DMS 273 (cell line): ENCODE measurements around the gene TMEM252.

Experiments
- DNase-seq: peaks from one replicate; lab custom pipeline; 2025; ENCODE audit not compliant: unreplicated experiment; lab: John Stamatoyannopoulos, UW

The TMEM252 gene

DNA sequence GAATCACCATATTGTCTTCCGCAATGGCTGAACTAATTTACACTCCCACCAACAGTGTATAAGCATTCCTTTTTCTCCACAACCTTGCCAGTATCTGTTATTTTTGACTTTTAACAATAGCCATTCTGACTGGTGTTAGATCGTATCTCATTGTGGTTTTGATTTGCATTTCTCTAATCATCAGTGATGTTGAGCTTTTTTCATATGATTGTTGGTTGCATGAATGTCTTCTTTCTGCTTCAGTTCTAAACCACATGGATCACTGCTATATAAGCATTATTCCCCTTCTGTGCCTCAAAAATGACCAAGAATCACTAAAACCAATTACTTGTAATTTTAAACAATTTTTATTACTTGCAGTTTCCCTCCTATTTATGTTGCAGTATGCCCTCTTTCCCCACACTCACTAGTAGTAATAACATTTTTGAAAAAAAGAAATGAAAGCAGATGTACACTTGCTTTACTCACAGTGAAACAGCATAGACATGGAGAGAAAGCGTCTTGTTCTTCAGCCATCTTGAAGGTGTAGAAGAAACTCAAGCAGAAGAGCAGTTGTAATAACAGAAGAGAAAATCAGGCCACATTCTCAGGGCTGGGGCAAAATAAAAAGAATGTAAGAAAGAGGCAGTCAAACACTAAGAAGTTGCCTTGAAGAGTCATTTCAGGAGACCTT lies 4.5 kb upstream of the TMEM252 start:
- DNase-seq = no peak

DNA sequence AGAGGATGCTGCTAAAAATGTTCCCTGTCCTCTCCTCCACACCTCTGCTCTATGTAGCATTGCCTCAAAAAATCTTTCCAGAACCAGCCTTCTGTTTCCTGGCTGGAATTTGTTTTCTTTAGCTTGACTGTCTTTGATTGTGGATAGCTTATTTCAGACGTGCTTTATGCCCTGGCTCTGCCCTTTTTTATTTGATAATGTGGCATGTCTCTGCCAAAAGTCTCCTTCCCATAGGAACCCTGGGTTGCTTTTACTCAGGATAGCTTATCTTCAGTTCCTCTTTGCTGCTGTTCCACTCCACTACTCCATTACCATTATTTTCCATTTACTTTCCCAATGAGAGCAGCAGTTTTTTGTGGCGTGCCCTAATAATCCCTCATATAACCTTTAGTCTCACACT lies 885 bp upstream of the TMEM252 start:
- DNase-seq = no peak

DNA sequence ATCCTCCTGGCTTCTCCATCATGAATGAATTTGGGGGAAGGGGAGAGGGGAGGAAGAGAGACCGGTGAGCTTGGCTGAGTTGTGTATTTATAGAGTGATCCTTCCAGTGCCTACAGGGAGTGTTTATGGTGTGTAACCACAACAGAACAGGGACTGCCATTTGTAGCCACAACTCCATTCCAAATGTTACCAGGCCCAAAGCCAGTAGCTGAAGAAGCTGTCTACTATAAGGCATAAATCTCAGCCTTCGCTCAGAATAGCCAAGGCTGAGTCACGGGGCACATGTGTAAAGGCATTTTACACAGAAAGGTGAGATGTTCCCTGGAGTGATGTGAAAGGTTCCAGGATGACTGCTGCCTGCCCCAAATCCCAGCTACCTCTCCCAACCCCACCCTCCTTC lies 2.5 kb downstream of the TMEM252 start:
- DNase-seq = no peak

- DNase-seq = no peak
Measured at GRCh38 chr9:68537616-68537880, 3.1 kb downstream of the TMEM252 start.

DNA sequence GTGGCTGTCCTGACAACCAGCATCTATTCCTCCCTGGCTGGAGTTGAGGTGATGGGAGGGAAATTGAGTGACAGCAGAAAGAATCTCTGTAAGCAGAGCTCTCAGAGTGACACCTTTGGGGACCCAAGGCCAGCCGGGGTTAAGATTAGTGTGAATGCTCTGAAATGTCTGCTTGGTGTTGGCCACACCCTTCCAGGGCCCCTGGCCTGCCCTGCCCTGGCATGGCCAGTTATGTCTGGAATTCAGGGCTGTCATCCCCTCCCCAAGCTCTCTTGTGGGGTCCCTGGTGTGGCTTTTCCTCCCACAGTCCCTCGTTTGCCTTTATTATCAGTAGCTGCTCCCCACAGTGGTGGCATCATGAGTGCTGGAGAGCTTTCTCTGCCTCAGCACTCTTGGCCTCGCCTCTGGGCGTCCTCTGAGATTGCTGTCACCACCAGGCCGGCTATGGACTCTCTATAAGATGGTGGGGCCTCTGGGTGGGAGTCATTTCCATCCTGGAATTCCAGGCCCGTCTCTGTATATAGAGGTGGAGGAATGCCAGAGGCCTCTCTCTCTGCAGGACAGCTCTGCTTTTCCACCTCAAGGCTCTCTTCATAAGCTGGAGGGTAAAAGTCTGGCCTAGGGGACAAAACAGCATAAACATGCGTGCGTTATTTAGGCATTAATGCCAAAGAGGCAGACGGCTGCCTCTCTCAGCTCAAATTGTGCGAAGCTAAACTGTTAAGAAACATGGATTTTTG lies 3.6 kb downstream of the TMEM252 start:
- no peak for DNase-seq

GRCh38 chr9:68533678-68534077 lies 7.0 kb downstream of the TMEM252 start:
- DNase-seq = peak; percentile 6

DNA sequence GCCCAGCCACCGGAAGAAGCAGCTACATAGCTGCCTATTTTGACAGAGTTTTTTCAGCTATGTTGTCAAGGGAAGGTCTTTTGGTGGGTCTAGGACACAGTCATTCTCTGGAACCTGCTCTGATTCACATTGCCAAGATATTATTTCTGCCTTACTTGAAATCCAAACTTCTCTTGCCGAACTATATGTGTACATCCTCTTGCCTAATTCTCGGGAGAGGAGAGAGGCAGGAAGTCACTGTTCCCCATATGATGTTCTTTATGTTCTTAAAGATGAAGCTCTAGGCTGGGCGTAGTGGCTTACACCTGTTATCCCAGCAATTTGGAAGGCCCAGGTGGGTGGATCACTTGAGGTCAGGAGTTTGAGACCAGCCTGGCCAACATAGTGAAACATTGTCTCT lies 8.6 kb downstream of the TMEM252 start:
- DNase-seq = no peak

DNA sequence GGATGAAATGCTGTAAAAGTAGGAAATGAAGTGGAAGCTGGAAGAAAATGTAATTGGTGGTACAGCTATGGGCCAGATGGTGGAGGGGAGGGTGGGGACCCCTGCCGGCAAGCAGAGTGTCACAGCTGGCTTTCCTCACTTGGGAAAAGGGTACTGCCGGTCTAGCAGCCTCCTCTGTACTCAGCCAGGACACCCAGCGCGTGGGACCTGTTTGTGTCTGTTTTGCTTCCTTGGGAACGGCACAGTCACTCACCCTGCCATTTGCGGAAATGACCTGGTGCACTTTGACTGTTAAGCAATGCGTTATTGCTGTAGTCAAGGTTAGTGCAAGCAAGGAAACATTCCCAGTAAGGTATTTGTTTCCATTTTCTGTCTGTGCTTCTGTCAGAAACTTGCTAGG lies 10.1 kb downstream of the TMEM252 start:
- DNase-seq = peak; percentile 65

GRCh38 chr9:68523367-68523936 lies 17.2 kb downstream of the TMEM252 start:
- no peak for DNase-seq

DNA sequence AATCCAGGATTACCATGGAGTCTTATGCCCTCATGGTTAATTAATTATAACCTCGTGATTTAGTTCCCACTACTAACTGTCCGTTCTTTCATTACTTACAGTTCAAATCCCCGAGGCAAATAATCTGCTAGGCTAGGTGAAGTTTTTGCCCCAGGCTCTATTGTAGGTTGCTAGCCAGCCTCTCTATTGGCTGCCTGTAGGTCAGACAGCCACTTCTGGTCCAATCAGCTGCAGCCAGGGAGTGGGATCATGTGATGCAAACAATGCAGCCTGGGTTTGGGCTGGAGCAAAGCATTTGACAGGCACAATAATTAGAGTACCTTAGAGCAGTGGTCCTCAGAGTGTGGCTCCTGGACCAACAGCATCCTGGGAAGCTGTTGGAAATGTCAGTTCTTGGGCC lies 17.7 kb downstream of the TMEM252 start:
- no peak for DNase-seq

GRCh38 chr9:68522131-68522530 lies 18.6 kb downstream of the TMEM252 start:
- no peak for DNase-seq

DNA sequence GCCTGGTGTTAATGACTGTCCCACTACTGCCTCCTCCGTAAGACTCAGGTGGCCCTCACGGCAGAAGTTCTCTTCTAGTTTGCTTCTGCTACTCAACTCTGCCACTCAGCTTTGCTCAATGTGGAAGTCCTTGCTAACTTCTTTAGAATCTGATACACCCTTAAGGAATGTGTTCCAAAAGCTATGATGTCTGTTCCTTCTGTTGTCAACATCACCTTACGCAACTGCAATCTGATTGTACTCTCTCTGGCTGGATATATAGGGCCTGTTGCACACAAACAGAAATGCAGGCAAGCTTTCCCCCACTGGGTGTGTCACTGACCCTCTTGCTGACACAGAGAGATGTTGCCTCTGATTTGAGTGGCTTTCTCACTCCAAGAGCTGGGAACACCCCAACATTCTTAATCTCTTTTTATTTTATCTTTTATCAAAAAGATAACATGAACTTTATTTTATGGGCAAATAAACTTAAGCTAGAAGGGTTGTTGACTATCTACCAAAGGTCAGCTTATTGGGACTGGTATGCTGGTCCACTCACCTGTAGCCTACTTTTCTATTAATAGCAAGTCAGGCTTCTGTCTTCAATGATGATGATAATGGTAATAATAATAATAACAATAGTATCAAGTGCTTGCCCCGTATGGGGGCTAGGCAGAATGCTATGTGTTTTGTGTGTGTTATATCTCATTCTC lies 25.2 kb downstream of the TMEM252 start:
- no peak for DNase-seq

GRCh38 chr9:68513981-68514380 lies 26.7 kb downstream of the TMEM252 start:
- no peak for DNase-seq

DNA sequence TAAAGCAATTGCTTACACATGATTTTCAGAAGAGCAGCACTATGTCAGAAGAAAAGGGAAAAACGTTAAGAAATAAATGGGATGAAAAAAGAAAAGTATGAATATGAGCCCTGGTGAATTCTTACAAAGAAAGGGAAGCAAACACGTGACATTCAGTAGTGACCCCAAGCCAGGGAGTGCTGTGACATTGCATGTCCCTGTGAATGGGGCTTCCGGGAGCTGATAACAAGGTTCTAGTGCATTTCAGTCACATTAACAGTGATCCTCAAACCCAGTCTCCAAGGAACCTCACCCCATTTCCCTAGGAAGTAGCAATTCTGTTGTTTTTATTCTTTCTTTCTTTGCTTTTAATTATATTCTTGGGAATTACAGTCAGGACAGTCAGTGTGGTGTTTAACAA lies 27.3 kb downstream of the TMEM252 start:
- no peak for DNase-seq

DNA sequence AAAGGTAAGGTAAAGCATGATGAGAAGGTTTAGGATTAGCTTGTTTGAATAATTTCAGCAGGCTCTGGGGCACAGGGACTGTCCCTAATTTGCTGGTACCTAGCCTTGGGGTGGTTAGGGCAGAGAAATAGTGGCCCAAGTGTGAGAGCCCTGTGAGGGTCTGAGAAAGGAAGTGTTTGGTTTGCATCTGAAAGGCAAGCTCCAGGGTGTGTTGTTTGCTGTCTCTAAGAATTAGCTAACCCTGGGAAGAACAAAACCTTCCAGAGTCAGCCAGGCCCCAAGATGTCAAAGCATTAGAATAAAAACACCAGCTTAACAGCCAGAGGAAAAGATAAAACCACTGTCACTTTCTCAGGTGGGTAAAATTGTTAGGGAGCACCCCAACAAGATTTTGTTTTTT lies 31.0 kb downstream of the TMEM252 start:
- no peak for DNase-seq

GRCh38 chr9:68508547-68508946 lies 32.1 kb downstream of the TMEM252 start:
- DNase-seq = no peak

DNA sequence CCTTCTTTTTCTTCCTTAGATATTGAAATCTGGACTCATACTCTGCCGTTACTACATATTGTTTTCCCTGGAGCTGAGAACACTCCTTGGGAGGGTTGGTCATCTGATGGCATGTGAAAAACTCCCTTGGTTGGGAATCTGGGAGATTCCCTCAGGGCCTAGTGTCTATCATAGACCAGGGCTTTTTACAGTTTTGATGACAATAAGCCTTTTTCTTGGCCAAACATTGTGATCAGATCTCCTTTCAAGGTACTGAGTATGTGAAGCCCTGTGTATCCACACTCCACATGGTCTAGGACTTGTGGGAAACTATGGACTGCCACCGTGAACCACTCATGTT lies 32.9 kb downstream of the TMEM252 start:
- no peak for DNase-seq

- peak; percentile 36 for DNase-seq
Measured at GRCh38 chr9:68507130-68507805, 33.4 kb downstream of the TMEM252 start.

GRCh38 chr9:68506551-68506950 lies 34.1 kb downstream of the TMEM252 start:
- no peak for DNase-seq

DNA sequence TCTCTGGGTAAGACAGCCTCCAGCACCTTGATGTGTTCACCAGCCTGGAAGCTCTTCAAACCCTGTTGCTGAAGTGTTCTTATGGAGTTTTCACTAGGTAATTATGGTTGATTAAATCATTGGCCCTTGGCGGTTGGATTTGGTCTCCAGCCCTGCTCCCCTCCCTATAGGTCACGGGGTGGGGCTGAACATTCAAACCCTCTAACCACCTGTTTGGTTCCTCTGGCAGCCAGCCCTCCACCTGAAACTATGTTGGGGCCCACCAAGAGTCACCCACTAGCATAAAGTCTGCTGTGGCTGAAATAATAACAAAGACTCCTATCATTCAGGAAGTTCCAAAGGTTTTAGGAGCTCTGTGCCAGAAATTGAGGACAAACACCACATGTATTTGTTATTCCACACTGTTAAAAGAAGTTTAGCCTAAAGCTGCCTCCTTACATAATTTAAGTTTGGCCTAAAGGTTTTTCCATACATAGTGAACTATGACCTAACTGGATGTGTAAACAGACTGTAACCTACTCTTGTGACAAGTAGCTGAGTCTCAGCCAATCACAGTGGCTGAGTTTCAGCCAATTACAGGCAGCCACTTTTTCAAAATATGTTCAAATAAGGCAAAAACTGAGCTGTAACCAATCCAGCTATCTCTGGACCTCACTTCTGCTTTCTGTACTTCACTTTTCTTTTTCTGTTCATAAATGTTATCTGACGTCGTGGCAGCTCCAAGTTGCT lies 34.8 kb downstream of the TMEM252 start:
- DNase-seq = peak; percentile 3

DNA sequence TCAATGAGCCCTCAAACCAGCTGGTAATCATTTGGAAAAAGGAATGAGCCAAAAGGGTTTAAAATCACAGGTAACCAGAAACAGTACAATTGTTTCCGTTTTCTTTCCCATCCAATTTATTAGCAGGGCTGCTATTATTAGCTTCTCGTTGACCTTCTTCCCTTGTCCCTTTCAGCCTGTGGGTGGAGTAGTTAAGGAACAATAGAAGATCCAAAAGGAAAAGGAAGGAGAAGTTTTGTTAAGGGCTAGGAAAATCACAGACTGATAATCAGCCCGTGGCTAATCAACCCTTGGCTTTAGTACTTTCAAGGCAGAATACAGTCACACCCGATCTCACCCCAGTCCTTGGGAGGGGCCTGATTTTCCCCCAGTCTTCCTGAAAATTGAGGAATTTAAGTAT lies 38.4 kb downstream of the TMEM252 start:
- no peak for DNase-seq
